HG03280 (cell line): ENCODE results near the gene RPL19.
"Not testable (repeated sequence)": the region's sequence is repeated elsewhere in the genome, so short reads cannot be mapped to it uniquely, and the experiment has no call there.

Source experiments
- ATAC-seq: cut with Tn5 transposase; IDR thresholded peaks from one replicate; pipeline ENCODE4 v1.9.1; 2021; ENCODE audit warnings: mild to moderate bottlenecking, moderate library complexity; ENCODE audit not compliant: unreplicated experiment

Gene RPL19

GRCh38 chr17:39240631-39241030, 40.5 kb downstream of the RPL19 start:
- ATAC-seq: no peak

- ATAC-seq: no peak
Measured at GRCh38 chr17:39243155-39243554, 43.1 kb downstream of the RPL19 start.

- no peak for ATAC-seq
Measured at GRCh38 chr17:39244016-39244599, 44.0 kb downstream of the RPL19 start.

GRCh38 chr17:39244600-39245570, 44.8 kb downstream of the RPL19 start:
- ATAC-seq: peak; percentile 69

- no peak for ATAC-seq
Measured at GRCh38 chr17:39246274-39246673, 46.2 kb downstream of the RPL19 start.

GRCh38 chr17:39250076-39250475, 50.0 kb downstream of the RPL19 start:
- not testable (repeated sequence) for ATAC-seq

GRCh38 chr17:39251997-39252396, 51.9 kb downstream of the RPL19 start:
- ATAC-seq: no peak

- no peak for ATAC-seq
Measured at GRCh38 chr17:39252788-39253460, 52.8 kb downstream of the RPL19 start.
